ENCODE measurements around the gene CISD3.

Gene CISD3

GRCh38 chr17:38751144-38751807 lies 21.1 kb downstream of the CISD3 start:
- Mint-ChIP-seq H3K27me3 (peaks cover 49% of the 10 kb centered on the region), H3K9me3 (no peaks in the 10 kb centered on the region), H3K4me1 (peaks cover 61% of the 10 kb centered on the region), H3K4me3 (peak overlapping the region; percentile 90 to 94), H3K27ac (peak overlapping the region; percentile 98 to 99)
- DNase-seq: peak in 1 of 2 donors; percentile 16
- no peak for ATAC-seq

DNA sequence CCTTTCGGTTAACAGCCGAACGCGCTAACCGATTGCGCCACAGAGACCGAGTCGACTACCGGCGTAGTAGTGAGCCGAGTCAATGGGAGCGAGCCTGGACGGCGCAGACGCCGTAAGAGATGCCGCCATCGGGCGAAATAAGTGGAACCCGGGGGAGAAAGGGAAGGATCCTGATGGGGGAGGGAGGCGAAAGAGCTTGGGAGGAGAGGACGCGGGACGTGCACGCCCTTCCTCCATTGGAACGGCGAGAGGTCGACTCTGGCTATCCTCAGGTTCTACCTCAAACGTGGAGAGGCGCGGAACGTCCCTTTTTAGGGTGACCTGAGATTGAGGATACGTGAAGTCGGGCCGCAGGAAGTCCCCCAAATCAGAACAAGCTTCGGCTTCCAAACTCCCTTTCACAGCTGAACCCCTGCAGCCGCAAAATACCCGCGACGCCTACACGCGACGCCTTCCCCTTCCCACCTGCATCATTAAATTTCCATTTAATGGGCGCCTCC lies 21.7 kb downstream of the CISD3 start:
- H3K27me3 Mint-ChIP-seq: peaks cover 43% of the 10 kb centered on the region
- H3K4me1 Mint-ChIP-seq: peaks cover 55% of the 10 kb centered on the region
- ATAC-seq: peak; percentile 53
- DNase-seq: peak; percentile 87 to 92
- H3K9me3 Mint-ChIP-seq: no peaks in the 10 kb centered on the region
- peak overlapping the region; percentile 90 to 94 for H3K4me3 Mint-ChIP-seq
- H3K27ac Mint-ChIP-seq: peak overlapping the region; percentile 98 to 99

- ATAC-seq: peak; percentile 91
- H3K9me3 Mint-ChIP-seq: no peaks in the 10 kb centered on the region
- H3K4me1 Mint-ChIP-seq: peaks cover 51% of the 10 kb centered on the region
- peaks cover 37% of the 10 kb centered on the region for H3K27me3 Mint-ChIP-seq
- peak within 1 kb of the TSS; percentile 98 to 99 for H3K27ac Mint-ChIP-seq
- H3K4me3 Mint-ChIP-seq: peak within 1 kb of the TSS; percentile 90 to 94
- peak; percentile 97 to 99 for DNase-seq
These were observed 22.3 kb downstream of the CISD3 start, which contains the start of gene PSMB3 for GRCh38 chr17:38752308-38753070. Gene PSMB3, plus strand, starts transcription at chr17:38752741. Its CDS starts 86 bp downstream, at chr17:38752827.

- DNase-seq: no peak
- ATAC-seq: no peak
- H3K4me1 Mint-ChIP-seq: peaks cover 45% of the 10 kb centered on the region
- peak overlapping the region; percentile 90 to 94 for H3K4me3 Mint-ChIP-seq
- H3K9me3 Mint-ChIP-seq: no peaks in the 10 kb centered on the region
- peak overlapping the region; percentile 98 to 99 for H3K27ac Mint-ChIP-seq
- H3K27me3 Mint-ChIP-seq: peaks cover 31% of the 10 kb centered on the region
These were observed 22.9 kb downstream of the CISD3 start for GRCh38 chr17:38753071-38753506.

- ATAC-seq: peak; percentile 77
- Mint-ChIP-seq H3K4me1 (peaks cover 20% of the 10 kb centered on the region), H3K9me3 (no peaks in the 10 kb centered on the region), H3K4me3 (no peak overlapping the region), H3K27me3 (no peaks in the 10 kb centered on the region), H3K27ac (peak overlapping the region; percentile 66 to 75)
- DNase-seq: peak; percentile 29 to 52
These were observed 31.5 kb downstream of the CISD3 start for GRCh38 chr17:38761612-38762011.

DNA sequence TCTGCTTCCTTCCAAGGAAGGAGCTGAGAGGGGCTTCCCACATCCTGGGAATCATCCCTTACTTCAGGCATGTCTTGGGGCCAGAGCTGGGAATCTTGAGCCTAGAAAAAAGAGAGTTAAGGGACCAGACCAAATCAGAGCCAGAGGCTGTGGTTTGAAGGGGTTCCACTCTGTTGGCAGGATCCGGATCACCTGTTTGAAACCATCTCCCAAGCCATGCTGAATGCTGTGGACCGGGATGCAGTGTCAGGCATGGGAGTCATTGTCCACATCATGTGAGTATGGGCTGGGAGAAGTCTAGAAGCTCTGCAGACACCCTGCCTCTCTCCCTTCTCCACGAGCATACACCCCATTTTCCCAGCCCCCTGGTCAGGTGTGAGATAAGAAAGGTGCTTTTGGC lies 32.1 kb downstream of the CISD3 start:
- no peak for DNase-seq
- Mint-ChIP-seq H3K4me1 (peaks cover 21% of the 10 kb centered on the region), H3K27me3 (no peaks in the 10 kb centered on the region), H3K4me3 (no peak overlapping the region), H3K27ac (peak overlapping the region; percentile 73 to 75), H3K9me3 (no peaks in the 10 kb centered on the region)
- no peak for ATAC-seq

GRCh38 chr17:38766341-38766740 lies 36.2 kb downstream of the CISD3 start:
- DNase-seq (no peak), ATAC-seq (no peak)
- H3K4me3 Mint-ChIP-seq: no peak overlapping the region
- peaks cover 18% of the 10 kb centered on the region for H3K4me1 Mint-ChIP-seq
- no peaks in the 10 kb centered on the region for H3K9me3 Mint-ChIP-seq
- H3K27ac Mint-ChIP-seq: peak overlapping the region; percentile 58 to 75
- no peaks in the 10 kb centered on the region for H3K27me3 Mint-ChIP-seq

DNA sequence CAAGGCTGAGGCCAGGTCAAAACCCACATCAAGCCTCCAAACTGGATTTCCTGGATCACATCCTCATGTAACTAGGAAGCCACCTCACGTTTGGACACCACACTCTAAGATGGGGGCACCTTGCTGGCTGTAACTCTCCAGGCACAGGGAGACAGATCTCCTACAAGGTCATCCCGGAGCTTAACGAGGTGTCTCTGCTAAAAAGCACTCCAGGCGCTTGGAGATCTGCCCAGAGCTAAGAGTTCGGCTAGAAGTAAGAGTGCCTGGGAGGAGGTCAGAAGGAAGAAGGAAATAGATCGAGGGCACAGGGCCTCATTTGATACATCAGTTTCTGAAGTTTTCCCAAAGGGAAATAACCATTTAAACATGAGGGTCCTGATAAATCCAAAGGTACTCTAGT lies 38.3 kb downstream of the CISD3 start:
- H3K27me3 Mint-ChIP-seq: no peaks in the 10 kb centered on the region
- peaks cover 12% of the 10 kb centered on the region for H3K4me1 Mint-ChIP-seq
- ATAC-seq: no peak
- no peak for DNase-seq
- no peak overlapping the region for H3K4me3 Mint-ChIP-seq
- peak overlapping the region; percentile 50 to 95 for H3K27ac Mint-ChIP-seq
- no peaks in the 10 kb centered on the region for H3K9me3 Mint-ChIP-seq

DNA sequence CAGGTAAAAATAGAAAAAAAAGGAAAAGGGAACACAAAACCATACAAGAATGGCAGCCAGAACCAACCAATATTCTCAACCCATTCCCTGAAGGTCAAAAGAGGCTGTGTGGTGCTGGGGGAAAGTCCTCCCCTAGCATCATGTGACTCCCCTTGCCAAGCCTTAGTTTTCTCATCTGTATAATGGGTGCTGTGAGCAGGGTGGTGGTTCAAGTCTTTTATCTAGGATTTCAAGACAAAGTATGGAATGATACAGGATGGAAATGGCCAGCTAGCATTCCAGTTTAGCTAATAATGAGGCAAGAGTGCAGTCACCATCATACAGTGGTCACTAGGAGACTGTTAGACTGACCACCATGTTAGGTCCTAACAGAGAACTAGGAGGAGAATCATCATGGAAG lies 43.1 kb downstream of the CISD3 start:
- ATAC-seq: no peak
- H3K4me3 Mint-ChIP-seq: no peak overlapping the region
- DNase-seq: no peak
- H3K27me3 Mint-ChIP-seq: no peaks in the 10 kb centered on the region
- no peaks in the 10 kb centered on the region for H3K9me3 Mint-ChIP-seq
- H3K27ac Mint-ChIP-seq: no peak overlapping the region
- no peaks in the 10 kb centered on the region for H3K4me1 Mint-ChIP-seq

DNA sequence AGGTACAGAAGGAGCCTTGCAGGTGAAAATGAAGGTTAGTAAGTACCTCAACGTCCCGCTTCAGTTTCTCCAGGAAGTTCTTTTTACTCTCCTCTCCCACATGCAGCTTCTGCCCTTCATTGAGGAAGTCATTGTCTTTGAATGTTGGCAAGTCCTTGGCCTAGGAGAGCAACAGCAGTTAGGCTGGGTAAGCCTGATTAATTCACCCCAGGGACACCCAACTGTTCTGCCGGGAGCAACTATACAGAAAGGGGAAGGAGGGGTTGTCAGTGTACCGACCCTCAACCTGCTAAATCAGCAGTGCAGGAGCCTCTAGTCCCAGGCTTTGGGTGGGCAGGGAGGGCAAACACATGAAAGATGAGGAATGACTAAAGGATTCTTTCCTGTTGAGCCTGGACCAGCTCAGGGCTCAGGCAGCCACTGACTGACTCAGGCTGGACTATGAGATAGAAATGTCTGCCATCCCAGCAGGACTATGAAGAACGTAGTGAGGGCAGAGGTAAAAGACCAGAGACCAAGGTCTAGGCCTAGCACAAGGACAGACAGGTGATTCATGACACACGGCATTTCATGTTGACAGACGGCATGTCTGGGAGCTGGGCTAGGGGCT lies 47.6 kb downstream of the CISD3 start:
- H3K9me3 Mint-ChIP-seq: no peaks in the 10 kb centered on the region
- H3K4me3 Mint-ChIP-seq: no peak overlapping the region
- no peaks in the 10 kb centered on the region for H3K4me1 Mint-ChIP-seq
- no peak overlapping the region for H3K27ac Mint-ChIP-seq
- no peaks in the 10 kb centered on the region for H3K27me3 Mint-ChIP-seq
- DNase-seq: no peak
- ATAC-seq: no peak

DNA sequence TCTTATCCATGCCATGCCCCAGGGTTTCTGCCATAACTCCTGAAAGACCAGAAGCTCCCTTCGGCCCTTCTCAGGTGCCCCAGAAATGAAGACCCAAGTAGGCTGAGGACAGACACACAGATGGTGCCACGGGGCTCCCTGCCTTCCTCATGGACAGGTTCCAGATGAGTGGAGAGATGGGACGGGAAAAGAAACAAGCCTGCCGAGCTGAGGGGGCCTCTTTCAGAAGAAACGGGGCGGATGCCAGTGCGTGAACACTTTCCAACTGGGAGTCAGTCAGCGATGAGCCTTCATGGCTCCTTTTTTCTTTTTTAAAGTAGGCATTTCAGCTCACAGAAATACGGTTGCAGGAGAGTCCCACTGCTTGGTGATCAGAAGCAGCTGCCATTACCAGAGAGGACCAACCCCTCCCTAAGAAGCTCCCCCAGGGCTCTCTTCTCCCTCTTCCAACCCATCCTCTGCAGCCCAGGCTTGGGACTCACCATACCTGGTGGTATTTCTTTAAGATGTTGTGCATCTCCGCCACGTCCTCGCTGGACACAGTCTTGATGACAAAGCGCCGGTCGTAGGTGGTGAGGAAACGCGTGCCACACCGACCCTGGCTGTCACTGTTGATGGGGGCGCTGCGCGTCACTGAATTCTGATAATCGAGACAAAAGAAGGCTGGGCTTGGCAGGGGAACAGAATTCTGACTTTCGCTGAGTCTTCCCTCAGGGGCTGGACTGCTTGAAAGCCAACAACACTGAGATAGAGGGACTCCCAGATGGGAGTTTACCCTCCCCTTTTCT lies 50.0 kb downstream of the CISD3 start:
- peaks cover 5% of the 10 kb centered on the region for H3K4me1 Mint-ChIP-seq
- ATAC-seq (no peak), DNase-seq (no peak)
- no peaks in the 10 kb centered on the region for H3K27me3 Mint-ChIP-seq
- H3K27ac Mint-ChIP-seq: peak overlapping the region in 1 of 2 donors; percentile 63
- H3K9me3 Mint-ChIP-seq: no peaks in the 10 kb centered on the region
- no peak overlapping the region for H3K4me3 Mint-ChIP-seq

- DNase-seq (no peak), ATAC-seq (no peak)
- Mint-ChIP-seq H3K9me3 (no peaks in the 10 kb centered on the region), H3K27me3 (no peaks in the 10 kb centered on the region), H3K4me1 (peaks cover 5% of the 10 kb centered on the region), H3K4me3 (no peak overlapping the region), H3K27ac (no peak overlapping the region)
These were observed 53.1 kb downstream of the CISD3 start for GRCh38 chr17:38783227-38783626.
